Astrocyte (in vitro differentiated cells and primary cell): ENCODE data around the gene ZNF541.

ENCODE experiments used
- EZH2 ChIP-seq: IDR thresholded peaks from 2 replicates; pipeline ENCODE4 v1.6.1; 2012; ENCODE audit warnings: mild to moderate bottlenecking, low read length, inconsistent platforms; ENCODE audit not compliant: insufficient read depth
- TF ChIP-seq, protein P1 (sequence below): IDR thresholded peaks from 2 replicates; pipeline ENCODE4 v1.5.1; 2011; ENCODE audit warnings: low read depth, mild to moderate bottlenecking, inconsistent platforms, low read length, moderate library complexity; ENCODE audit not compliant: insufficient read depth

DNA sequence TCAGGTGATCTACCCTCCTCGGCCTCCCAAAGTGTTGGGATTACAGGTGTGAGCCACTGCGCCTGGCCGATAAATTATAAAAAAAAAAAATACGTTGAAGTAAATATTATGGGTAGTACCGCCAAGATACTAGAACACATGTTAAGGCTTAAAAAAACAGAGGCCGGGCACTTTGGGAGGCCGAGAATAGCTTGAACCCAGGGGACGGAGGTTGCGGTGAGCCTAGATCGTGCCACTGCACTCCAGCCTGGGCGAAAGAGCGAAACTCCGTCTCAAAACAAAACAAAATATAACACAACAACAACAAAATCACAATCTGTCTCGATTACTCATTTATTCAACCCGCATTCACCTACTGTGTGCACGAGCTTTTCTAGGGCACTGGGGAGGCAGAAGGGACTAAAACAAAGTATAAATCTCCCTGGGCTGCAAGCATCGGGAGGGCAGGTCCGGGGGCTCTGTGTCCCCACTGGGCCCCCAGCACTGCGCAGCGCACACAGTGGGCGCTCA, 34.7 kb upstream of the ZNF541 start:
- TF ChIP-seq, protein P1, sequence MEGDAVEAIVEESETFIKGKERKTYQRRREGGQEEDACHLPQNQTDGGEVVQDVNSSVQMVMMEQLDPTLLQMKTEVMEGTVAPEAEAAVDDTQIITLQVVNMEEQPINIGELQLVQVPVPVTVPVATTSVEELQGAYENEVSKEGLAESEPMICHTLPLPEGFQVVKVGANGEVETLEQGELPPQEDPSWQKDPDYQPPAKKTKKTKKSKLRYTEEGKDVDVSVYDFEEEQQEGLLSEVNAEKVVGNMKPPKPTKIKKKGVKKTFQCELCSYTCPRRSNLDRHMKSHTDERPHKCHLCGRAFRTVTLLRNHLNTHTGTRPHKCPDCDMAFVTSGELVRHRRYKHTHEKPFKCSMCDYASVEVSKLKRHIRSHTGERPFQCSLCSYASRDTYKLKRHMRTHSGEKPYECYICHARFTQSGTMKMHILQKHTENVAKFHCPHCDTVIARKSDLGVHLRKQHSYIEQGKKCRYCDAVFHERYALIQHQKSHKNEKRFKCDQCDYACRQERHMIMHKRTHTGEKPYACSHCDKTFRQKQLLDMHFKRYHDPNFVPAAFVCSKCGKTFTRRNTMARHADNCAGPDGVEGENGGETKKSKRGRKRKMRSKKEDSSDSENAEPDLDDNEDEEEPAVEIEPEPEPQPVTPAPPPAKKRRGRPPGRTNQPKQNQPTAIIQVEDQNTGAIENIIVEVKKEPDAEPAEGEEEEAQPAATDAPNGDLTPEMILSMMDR: no peak
- TF ChIP-seq EZH2: no peak
